Skin of body (tissue), 2 donors: ENCODE measurements around the gene VSIG4. TPM values are rescaled to one million over a fixed set of nuclear protein-coding genes. Genes with fewer than 3 reads are reported as not detected.
"Not testable (repeated sequence)": the region's sequence is repeated elsewhere in the genome, so short reads cannot be mapped to it uniquely, and the experiment has no call there.

Source experiments
- DNase-seq: peaks from one replicate; lab custom pipeline; 2025; lab: John Stamatoyannopoulos, UW
- total RNA-seq: library from RNA; depleted of rRNA; stranded (reverse); fragments of >200 nt; gene quantifications from one replicate; pipeline ENCODE4 v1.2.3, GENCODE V29; 2014

VSIG4 gene
- total RNA-seq, 1 donor from 2014 or later, result 22.6 TPM

DNA sequence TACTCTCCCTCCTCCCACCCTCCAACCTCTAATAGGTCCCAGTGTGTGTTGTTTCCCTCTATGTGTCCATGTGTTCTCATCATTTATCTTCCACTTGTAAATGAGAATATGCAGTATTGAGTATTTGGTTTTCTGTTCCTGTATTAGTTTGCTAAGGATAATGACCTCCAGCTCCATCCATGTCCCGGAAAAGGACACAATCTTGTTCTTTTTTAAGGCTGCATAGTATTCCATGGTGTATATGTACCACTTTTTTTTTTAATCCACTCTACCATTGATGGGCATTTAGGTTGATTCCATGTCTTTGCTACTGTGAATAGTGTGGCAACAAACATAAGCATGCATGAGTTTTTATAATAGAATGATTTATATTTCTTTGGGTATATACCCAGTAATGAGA, 62.7 kb downstream of the VSIG4 start:
- DNase-seq, result not testable (repeated sequence)

- DNase-seq, result peak; percentile 0
Measured at GRCh38 chrX:65976161-65976560, 63.7 kb downstream of the VSIG4 start.

DNA sequence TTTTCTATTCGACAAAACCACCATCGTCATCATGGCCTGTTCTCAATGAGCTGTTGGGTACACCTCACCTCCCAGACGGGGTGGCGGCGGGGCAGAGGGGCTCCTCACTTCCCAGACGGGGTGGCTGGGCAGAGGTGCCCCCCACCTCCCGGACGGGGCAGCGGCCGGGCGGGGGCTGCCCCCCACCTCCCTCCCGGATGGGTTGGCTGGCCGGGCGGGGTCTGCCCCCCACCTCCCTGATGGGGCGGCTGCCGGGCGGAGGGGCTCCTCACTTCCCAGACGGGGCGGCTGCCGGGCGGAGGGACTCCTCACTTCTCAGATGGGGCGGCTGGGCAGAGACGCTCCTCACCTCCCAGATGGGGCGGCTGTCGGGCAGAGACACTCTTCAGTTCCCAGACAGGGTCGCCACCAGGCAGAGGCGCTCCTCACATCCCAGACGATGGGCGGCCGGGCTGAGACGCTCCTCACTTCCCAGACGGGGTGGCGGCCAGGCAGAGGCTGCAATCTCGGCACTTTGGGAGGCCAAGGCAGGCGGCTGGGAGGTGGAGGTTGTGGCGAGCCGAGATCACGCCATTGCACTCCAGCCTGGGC, 64.6 kb downstream of the VSIG4 start:
- DNase-seq, result not testable (repeated sequence)

Other genes starting within 250 kb of the VSIG4 start
- gene HEPH, start 124.2 kb upstream of the VSIG4 start, total RNA-seq, result 20.9 TPM